CMK (cell line): ENCODE measurements around the gene TMEM178A.
"Not testable (repeated sequence)": the region's sequence is repeated elsewhere in the genome, so short reads cannot be mapped to it uniquely, and the experiment has no call there.

ENCODE experiments used
- DNase-seq: peaks from one replicate; pipeline ENCODE4 v3.0.0-alpha.2; 2010; ENCODE audit warnings: low read depth

TMEM178A gene

DNA sequence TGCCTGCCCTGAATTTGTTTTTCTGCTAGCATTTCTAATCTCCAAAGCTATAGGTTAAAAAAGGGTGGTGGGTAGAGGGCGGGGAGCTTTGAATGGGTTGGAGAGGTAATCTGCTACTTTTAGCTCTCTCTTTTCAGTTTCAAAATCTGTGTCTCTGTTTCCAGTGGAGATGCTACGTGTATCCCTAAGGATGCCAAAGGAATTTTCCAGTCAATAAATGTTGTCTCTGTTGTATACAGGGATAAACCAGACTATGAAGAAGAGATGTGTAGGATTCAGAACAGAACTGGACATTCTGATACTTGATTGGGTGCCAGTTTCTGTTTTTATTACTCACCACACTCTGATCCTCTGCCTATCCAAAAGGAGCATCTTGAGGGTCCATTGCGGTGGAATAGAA lies 50.1 kb downstream of the TMEM178A start:
- no peak for DNase-seq

DNA sequence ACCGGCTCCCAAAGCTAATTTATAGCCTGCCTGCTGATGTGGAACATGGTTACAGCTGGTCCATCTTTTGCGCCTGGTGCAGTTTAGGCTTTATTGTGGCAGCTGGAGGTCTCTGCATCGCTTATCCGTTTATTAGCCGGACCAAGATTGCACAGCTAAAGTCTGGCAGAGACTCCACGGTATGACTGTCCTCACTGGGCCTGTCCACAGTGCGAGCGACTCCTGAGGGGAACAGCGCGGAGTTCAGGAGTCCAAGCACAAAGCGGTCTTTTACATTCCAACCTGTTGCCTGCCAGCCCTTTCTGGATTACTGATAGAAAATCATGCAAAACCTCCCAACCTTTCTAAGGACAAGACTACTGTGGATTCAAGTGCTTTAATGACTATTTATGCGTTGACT lies 51.4 kb downstream of the TMEM178A start:
- no peak for DNase-seq

DNA sequence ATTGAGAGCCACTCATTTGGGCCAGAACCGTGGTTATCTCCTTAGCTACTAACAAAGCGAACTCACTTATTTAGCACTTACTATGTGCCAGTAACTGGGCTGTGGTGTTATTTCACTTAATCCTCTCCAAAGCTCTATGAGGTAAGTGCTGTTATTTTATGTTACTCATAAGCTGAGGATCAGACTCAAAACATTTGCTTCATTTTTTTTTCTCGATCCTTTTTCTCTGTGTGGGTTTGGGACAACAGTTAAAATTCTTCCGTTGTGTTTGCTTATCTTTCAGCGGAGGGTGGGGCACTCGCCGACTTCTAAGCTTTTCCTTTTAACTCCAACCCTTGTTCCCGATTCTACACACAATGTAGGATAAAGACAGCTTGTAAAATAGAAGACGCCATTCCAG lies 52.8 kb downstream of the TMEM178A start:
- DNase-seq: no peak

DNA sequence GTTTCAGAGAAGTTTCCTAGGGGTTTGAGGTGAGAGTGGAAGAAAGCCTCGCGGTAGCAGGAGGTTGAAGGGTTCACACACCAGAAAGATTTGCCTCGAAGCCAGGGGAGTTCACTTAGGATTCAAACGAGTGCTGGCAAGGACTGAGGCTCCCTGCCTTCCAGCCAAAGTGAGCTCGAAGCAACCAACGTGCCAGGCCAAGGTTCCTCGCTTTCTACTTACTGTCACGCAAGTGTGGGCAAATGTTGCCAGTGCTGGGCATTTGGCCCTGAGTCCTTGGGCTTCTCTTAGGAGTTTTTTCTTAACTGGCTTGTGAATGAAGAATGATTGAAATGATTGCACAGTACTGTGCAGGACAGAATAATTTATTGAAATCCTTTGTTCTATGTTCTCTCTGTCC lies 53.6 kb downstream of the TMEM178A start:
- no peak for DNase-seq

DNA sequence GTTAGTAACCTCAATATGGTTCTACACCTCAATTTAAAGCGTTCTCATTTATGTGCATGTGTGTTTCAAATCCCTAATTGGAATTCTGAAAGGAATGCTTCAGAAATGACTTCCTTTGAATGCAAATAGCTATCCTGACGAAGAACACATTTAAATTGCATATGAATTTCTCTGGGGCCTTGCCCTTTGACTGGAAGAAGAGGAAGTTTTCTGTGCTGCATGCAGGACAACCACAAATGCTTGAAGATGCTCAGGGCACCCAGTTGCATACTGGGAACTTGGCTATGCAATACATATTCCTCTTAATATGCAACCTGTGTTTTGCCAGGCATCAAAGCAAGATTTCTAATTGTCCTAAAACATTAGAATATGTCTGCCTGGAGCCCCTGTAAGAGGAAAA lies 55.3 kb downstream of the TMEM178A start:
- no peak for DNase-seq

DNA sequence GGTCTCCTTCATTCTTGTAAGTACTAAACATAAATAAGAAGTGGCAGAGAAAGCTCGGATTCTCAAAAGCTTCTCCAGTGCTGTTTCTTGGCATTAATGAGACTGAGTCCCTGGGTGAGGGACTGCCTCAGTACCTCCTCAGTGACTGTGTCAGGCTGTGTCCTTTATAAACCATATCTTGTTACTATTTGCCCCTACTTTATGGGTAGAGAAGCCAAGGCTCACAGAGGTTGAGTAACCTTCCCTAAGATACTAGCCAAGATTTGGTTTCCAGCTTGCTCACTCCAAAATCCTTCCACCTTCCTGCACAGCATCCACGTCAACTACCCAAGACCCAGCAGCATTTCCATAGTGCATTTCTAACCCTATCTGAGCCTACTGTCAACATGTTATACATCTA lies 57.8 kb downstream of the TMEM178A start:
- DNase-seq: no peak

DNA sequence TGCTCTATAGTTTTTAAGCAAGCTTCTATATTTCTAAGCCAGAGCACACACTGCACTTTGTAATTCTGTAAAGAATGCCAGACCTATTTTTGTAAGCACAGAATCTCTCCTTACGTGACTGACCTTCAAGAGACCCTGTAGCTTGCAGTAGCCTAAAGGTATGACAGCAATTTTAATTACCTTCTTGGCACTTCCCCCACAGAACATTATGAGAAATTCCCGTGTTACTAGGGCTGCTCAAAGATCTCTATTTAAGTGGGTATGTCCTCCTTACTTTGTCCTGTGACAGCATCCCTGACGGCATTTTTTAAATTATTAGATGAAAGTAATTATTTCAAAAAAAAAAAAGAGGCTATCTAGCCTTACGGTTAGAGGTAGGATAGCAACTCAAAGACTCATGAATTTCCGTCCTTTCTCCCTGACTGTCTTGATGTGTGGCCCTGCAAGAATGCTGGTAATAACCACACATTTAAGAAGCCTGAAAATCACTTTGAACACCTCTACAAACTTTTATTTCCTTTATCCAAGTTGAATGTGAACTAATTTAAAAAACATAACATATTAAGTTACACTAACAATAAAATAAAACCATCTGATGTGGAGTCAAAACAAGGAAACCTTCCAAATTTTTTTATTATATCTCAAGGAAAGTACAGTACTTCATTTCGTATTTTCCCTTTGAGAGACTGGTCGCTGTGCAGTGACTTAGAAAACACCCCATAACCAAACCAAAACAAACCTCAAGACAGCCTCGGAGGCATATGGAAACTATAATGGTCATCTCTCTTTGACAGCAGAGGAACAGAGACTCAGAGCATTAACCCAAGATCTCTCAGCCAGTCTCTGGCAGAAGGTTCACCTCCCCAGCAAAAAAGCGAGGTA lies 58.5 kb downstream of the TMEM178A start:
- DNase-seq: no peak

DNA sequence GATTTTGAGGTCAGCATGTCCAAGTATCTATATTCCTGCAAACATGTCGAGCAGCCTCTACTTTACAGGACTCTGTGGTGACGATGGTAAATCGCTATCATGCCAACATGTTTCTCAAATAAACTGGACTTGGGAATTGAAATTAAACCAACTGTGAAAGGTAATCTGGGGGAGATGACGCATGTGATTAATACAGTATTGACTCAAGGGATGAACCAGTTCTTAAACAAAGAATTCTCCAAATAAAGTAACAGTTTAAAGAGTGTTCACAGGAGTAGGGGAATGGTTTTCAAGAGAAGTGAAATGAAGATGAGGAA lies 59.1 kb downstream of the TMEM178A start:
- DNase-seq: no peak

DNA sequence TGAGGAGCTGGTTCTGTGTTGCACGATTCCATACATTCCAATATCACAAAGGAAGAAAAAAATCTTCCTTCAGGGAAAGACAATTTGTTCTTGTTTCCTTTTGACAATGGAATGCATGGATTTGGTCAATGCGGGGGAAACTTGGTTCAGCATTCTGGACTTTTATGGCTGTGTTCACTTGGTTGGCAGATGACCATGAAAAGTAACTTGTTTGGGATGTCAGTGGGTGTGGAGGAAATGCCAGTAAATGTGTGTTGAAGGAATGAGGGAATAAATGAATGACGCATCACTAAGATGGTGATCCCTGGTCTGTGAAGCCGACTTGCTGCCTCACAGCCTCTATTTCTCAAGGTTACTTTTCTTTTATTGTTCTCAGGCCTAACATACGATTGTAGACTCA lies 59.7 kb downstream of the TMEM178A start:
- DNase-seq: no peak

DNA sequence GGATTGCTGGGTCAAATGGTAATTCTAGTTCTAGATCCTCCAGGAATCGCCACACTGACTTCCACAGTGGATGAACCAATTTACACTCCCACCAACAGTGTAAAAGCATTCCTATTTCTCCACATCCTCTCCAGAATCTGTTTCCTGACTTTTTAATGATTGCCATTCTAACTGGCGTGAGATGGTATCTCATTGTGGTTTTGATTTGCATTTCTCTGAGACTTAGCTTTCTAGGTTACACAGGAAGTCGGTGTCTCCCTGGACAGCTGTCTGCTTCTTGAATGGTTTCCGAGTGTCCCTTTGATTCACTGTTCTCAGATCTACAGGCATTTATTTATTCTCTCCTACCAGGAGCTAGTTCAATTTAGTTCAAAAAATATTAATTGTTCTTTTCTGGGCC lies 62.4 kb downstream of the TMEM178A start:
- DNase-seq: not testable (repeated sequence)

DNA sequence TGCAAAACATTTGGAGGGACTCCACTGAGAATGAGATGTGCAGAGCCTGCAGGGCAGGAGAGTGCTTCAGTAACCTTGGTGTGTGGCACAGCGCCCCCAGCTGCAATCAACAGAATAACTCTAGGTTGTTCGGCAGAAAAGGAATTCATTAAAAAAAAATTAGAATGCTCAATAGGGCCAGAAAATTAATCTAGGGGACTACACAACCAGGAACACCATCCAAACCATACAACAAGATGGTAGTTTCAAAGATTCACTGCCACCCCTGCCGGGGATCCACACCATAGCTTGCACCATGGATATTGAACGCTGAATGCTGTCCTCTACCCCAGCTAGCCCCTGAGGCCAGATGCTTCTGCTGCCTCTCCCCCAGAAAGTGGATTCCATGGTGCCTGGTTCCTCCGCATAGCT lies 63.2 kb downstream of the TMEM178A start:
- no peak for DNase-seq

DNA sequence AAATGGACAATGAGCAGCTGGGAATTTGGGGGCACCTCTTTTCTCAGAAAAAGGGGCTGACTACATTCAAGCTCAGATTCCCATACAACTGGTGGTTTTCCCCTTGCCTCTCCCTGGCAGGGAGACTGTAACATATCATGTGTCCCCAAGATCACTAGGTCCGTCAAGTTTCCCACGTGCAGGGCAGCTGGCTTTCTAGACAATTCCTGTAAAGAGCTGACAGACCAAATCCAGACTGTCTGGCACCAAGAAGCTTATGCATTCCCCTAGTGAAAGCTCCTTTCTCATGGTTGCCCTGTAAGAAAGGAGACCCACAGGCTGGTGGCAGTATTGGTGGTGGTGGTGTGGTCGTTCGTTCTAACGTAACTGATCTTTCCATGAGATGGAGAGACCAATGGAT lies 64.6 kb downstream of the TMEM178A start:
- no peak for DNase-seq

DNA sequence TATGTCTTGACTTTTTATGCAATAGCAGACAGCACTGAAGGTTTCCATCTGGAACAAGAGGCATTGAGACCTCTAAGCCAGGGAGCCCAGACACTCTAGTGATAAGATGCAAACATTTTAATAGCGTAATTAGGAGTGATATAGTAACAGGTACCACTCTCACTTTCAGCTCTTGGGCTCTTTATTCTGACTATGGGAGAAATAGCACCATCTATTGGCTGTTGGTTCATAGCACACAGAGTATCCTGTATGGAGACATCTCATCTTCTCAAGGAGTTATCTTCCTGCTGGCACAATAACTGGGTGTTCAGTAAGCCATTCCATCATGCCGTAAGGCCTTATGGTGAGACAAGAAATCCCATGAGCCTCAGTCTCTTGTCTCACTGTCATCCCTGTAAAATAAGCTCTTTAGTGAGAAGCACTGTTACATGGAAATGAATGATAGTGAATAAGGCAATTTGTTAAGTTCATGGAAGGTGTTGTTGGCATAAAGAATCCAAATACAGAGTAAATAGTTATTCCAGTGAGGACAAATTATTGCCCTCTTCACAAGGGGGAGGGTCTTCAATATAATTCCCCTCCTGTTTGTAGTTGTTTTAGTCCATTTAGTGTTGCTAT lies 65.1 kb downstream of the TMEM178A start:
- DNase-seq: no peak

DNA sequence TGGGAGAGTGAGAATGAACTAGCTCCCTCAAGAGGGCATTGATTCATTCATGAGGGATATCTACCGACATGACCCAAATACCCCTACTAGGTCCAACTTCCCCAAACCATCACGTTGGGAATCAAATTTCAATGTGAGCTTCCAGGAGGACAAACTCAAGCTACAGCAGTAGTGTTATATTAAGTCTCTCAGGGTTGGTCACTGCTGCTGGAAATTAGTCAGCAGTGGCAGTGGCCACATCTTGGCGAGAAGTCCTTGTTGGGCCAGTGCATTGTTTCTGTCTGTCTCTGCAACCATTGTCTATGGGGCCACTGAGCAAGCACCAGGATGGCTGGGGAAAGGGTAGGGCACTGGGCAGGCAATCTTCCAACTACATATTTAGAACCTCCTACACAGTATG lies 65.8 kb downstream of the TMEM178A start:
- no peak for DNase-seq

DNA sequence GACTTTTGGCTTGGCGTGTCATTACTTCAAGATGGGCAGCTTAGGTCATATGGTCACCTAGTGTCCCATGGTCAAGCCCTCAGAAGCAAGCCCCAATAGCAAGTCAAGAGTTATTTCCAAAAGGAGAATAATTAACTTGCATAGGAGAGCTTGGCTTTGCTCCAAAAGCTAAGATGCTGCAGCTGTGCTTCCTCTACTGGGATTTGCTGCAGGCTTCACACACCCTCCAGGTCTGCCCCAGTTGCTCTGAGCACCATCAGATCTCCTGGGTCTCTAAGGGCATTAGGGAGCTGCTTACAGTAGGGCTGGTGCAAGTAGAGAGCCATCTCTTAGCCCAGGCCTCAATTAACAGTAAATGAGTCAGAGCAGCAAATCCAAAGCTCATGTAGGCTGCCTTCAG lies 66.8 kb downstream of the TMEM178A start:
- no peak for DNase-seq

DNA sequence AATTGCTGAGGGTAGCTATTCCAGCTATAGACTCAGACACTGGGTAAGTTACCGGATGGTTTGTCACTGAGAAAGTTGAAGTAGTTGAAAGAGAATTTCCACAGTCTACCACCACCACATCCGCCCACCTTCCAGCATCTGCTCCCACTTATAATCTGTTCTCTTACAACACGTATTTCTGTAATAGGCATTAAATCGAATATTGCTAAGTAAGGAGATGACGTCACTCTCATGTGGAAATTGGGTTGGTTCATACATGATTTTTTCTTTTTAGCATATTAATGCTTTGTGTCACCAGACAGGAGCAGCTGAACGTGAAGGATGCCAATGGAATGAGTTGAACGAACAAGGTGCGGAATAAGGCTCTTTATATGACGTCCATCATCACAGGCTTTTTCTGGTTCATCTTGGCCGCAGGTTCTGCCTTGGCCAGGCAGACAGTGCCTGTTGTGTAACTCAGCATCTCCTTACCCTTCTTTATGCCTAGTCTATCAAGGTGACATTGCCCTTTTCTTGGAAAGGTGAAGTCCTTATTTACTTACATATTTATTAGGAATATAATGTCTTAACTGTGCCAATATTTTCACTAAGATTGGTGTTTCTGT lies 67.5 kb downstream of the TMEM178A start:
- DNase-seq: no peak

DNA sequence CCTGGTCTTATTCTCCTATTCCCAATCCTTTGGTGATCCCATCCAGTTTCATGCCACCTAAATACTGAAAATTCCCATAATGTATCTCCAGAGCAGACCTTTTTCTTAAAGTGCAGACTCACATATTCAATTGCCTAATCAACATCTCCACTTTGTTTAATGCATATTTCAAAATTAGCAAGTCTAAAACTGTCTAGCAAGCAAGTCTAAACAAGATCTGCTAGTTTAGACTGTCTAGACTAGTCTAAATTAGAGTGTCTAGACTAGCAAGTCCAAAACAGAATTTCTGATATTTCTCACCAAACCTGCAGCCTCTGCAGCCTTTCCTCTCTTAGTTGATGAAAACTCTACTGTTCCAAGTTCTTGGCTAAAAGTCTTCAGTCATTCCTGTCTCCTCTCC lies 68.7 kb downstream of the TMEM178A start:
- no peak for DNase-seq

DNA sequence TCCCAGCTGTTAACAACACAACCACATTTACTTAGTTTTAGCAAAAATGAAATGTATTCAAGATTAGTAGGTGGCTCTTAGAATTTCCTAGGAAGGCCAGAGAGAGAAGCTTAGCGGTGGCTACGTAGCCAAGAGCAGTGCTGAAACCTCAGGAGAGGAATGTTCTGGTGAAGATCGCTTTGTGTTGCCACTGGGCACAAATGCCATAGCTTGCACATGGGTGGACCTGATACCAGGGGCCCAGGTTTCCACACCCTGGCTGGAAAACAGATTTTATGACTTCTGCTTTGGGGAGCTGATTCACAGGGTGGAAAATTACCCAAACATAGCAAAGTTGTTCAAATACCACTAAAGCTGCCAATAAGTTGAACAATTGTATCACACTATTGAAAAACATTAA lies 69.9 kb downstream of the TMEM178A start:
- DNase-seq: no peak

DNA sequence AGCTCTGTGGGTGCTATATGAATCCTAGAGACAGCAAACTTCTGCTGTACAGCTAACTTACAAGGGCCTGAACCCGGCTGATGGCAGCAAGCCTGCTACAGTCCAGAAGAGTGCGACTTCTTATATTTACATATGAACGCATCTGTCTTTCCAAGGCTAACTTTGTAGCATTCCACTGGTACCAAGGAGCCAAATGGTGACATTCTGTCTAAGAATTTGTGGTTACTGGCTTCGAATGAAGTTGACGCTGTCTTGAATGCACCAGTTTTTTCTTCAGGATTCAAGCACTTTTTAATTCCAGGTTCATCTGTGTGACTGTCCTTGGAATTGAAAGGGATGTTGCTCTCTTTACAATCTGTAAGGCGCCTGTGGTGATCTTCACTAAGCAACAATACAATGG lies 70.9 kb downstream of the TMEM178A start:
- no peak for DNase-seq

DNA sequence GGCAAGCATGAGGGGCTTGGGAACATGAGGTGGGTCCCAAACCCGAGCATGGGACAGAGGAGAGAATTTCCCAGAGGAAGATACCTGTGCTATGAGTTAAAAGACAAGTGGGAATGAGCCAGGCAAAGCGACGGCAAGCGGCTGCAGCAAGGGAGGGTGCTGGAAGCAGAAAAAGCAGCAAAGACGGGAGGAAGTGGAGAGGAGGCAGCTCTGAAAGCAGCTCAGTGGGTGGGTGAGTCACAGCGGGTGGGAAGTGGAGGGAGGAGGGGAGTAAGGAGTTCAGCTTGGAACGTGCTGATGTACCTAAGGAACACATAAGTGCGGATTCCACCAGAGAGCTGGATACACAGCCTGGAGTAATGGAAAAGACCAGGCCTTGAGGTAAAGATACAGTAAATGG lies 71.9 kb downstream of the TMEM178A start:
- no peak for DNase-seq

DNA sequence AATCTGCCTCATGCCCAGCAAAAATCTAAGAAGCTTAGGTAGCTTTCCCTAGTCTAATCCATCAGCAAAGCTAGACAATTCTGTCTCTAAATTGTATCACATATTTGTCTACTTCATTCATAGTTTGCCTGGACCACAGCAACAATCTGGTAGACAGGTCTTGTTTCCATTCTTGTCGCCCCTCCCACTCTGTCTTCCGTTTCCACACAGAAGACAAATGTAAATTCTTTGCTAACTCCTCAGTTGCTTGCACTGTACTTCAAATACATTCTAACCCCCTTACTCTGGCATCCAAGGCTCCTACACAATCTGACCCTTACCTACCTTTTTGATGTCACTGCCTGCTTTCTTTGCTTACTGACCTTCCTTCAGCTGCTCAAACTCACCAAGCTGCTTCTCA lies 73.2 kb downstream of the TMEM178A start:
- DNase-seq: no peak

DNA sequence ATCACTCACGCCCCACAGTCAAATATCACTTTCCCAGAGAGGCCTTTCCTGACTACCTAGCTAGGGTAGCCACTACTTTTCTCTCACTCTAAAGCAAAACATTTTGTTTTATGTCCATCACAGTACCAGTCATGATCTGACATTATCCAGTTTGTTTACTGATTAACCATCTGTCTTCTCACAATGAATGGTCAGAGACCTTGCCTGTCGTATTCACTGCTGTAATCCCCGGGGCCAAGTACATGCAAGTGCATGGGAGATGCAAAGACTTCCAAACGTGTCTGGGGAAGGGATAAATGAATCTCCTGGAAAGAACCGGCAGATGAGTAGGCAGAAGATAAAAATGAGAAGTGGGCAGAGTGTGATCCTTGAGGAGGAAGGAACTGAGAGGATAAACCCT lies 73.7 kb downstream of the TMEM178A start:
- DNase-seq: no peak

DNA sequence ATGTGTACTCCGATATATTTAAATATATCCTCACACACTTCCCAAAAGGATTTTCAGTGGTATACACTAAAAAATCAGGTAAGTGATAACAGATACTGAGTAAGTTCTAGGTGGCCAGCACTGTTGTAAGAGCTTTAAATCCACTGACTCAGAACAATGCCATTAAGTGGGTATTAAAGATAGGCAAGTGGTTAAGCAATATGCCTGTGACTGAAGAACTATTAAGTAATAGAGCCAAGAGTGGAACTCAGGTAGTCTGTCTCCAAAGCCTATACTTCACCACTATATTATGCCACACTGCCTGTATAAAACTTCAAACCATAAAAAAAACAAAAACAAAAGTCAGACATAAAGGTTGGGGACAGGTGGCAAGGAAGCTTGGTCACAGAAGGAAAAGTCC lies 76.2 kb downstream of the TMEM178A start:
- no peak for DNase-seq
